Stimulated activated CD8-positive, alpha-beta memory T cell treated with anti-CD3 and anti-CD28 coated beads, Interleukin-15, amount 100 ng/mL, for 1 hour (primary cell): ENCODE measurements around the gene RSKR.
"Not testable (repeated sequence)": the region's sequence is repeated elsewhere in the genome, so short reads cannot be mapped to it uniquely, and the experiment has no call there.

Experiments
- DNase-seq: peaks from one replicate; pipeline ENCODE4 v3.0.0-alpha.2; 2020; ENCODE audit warnings: low read depth

Gene RSKR

DNA sequence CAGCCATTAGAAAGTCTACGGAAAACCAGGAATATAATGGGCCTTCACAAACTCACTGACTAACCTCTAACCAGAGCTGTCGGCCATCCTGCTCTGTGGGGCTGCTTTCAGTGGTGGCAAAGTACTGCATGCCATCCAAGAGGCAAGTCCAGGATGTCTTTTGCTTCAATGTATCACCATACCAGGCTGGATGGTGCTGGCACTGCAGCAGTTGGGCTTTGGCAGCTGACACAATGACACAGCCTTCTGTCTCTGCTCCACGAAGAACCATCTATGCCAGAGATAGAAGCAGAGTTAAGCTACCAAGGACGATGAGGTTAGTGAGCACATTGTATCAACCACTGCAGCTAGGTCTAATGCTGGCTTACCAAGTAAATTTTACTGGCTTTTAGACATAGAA is 9.7 kb upstream of the RSKR start:
- no peak for DNase-seq

- no peak for DNase-seq
Measured at GRCh38 chr17:28622186-28622585, 8.2 kb upstream of the RSKR start.

GRCh38 chr17:28620010-28620409 is 6.0 kb upstream of the RSKR start:
- no peak for DNase-seq

- no peak for DNase-seq
Measured at GRCh38 chr17:28618464-28618863, 4.5 kb upstream of the RSKR start.

DNA sequence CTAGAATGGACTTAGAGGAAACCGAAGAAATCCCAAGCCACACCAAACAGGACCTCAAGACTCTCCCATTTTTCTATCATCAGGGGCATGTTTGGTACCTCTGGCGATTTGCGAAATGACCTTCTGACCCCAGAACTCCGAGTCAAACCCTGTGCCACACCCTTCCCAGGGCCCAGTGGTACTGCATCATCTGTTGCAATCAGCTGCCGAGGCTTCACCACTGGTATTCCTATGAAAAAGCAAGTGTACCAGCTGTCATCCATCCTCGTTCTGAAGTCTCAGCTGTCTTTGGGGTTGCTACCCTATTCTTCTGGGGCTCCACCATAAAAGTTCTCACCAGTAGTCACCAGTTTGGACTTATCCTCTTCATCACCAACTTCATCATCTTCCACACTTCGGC is 2.3 kb upstream of the RSKR start:
- DNase-seq: no peak

DNA sequence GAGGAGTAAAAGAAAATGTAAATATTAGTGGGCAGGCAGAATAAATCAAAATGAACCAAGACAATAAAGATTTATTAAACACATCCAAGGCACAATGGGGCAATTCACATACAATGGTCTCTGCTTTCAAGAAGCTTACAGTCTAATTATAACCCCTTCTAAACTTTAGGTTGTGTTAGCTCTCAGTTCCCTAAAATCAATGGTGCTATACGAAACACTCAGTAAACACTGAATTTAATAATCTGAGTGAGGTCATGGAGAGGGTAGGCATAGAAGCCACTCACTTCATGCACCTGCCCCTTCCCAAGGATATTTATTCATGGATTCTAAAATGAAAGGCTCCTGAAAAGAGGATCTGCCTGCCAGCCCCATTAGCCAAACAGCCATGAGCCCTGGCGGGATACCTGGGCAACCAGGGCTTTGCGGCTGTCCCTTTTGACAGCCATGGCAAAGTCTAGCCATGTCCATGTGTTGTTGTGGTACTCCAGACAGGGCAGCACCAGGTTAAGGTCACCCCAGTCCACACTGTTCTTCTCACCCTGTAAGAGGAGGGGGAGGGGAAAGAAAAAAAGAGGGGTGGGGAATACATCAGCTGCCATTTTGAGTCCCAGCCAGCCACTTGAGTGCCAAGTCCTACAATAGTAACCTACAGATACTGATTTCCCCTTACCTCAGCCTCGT is 1.4 kb upstream of the RSKR start:
- DNase-seq: no peak

DNA sequence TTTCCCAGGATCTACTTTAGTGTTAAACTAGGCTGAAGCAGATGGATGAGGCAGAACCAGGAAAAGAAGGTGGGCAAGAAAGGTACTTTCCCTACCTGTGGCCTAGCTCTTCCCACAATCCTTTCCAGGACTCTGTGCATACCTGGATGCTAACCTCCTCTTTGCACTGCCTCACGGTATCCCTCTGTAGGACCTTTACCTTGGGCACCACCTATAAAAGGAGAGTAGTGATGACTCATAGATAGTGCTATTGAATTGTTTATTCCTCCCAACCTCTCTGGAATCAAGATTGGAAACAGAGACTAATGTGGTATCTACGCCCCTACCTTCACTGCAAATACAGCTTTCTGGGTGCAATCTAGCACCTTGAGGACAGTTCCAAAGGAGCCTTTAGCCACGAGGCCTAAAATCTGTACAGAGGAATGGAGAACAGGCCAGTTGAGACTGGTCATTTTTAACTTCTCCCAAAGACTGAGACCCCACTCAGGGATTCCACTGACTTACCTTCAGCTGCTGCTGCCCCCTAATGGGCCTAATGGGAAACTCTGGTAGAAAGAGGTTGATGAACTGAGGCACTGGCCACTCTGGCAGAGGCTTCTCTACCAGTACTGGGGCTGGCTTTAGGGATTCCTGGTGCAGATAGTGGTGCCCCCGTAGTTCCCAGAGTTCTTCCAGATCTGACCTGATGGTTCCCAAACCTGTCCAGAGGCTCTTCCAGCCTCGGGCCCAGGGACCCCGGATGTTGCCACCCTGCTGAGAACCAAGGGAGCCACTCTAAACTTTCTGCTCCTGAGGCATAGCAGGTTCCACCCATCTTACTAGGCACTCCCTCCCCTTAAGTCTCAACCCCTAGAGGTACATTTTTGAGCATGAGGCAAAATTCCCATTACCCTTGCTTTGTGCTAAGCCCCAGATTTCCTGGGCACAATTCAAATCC is 781 bp downstream of the RSKR start:
- no peak for DNase-seq

- no peak for DNase-seq
Measured at GRCh38 chr17:28612531-28612930, 1.5 kb downstream of the RSKR start.

DNA sequence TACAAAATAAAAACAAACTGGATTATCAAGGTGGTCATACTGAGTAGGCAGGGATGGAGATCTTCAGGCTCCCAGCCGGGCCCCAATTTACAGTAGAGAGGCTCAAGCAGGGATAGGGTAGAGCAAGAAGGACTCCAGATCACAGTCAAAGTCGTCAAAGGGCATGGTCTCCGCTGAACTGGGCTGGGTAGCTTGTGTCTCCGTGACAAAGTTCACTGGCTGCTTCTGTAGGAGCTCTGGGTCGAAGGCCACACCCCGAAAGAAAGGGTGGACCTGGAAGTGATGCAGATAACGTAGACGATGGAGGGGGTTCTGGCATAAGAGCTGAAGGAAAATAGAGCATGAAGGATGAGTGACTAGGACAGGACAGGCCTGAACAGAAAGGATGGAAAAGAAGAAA is 3.6 kb downstream of the RSKR start:
- no peak for DNase-seq

- not testable (repeated sequence) for DNase-seq
Measured at GRCh38 chr17:28604031-28604430, 10.0 kb downstream of the RSKR start.

DNA sequence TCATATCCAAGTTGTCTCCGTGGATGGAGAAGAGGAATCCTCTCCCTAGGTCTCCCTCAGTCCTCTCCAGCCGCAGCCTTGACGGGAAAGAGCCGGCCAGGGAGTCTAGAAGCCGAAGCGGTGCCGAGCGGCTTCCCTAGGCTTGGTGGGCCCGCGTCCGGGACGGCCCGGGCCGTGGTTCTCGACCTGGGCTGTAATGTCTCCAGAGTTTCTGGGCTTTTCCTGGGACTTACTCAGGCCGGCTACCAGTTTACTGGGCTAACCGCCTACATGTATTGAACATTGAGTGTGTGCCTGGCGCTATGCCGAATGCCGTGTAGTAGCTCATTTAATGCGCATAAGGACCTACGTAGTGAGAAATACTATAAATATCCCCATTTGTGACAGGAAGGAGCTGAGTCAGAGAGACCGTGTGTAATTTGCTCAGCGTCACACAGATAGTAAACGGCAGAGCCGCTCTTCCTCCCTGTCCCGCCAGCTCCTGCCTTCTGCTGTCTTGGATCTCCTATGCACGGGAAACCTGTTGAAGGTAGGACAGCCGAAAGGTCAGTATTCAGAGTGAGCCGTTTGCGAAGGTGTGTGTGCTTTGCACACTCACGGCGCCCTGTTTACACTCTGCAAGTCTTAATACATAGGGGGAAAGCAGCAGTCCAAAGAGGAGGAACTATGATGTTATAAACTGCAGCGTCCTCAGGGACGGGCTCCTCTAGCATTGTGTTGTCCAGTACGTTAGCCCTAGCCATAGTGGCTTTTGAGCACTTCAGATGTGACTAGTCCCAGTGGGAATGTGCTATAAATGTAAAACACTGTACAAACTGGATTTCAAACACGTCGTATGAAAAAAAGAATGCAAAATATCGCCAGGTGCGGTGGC is 14.4 kb downstream of the RSKR start:
- peak; percentile 26 for DNase-seq

GRCh38 chr17:28598799-28599310 is 15.1 kb downstream of the RSKR start, which contains the start of gene SPAG5:
TSS of gene SPAG5 (minus strand) at chr17:28599025. CDS start at chr17:28598946, 79 bp downstream.
- peak; percentile 84 for DNase-seq

DNA sequence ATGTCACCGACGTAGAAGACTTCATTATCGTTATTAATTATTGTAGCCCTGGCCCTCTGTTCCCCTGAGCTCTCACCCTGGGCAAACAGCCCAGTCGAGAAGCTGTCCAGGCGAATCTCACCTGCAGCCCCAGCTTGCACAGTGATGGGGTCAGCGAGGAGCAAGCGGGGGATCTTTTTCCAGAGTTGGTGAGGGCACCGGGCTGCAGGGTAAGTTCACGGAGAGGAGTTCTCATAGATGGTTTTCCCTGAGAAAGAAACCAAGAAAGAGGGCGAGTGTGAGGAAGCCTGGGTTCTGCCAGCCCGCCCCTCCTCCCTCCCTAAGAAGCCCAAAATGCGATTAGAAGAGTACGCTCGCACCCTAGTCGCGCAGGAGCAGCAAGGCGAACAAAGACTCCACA is 15.6 kb downstream of the RSKR start:
- no peak for DNase-seq

DNA sequence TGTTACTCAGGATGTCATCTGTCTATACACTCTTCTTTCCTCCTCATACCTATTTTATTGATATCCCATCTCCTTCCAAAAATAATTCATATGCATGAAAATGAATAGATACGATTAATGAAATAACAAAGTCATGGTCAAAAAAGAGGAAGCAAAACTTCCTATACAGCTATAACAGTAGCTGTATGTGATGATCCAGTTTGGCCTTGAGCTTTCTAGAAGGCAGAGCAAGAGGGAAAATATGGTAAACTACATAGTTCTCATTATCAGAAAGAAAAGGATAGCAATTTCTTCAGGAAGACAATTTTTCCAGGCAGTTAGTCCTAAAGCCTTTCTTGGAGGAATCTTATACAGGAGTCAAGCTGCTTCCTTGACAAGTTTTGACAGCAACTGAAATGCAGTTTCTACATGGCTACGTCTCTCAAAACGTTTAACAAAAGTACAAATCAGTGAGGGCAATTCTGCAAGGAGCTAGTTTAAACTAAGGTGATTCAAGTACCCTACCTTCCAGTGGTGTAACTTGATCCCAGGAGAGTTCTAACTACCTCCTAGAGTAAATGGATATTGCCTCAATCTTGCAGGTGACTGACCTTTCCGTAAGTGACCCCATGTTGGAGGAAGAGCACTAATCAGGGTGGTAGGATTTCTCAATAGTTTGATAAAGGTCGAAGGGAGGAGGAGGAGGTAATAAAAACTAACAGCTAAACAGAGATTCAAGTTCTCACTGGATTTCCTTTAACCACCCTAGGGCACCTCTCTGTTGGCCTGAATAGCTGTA is 16.2 kb downstream of the RSKR start:
- DNase-seq: no peak

DNA sequence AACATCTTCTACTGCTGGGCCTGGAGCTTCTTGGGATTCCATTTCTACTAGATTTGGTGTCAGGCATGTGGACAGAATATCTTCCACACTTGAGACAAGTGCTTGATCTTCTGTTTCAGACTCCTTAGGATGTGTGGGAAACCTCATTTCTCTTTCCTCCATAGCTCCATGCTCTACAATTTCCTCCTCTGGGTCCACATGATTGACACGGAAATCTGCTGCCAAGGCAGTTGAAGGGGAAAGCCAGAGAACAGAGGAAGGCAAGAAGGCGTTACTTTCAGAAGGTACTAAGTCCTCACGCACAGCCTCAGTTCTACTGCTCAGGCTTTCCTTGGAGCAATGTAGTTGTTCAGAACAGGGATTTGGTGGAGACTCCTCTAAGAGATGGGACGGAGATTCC is 21.7 kb downstream of the RSKR start:
- no peak for DNase-seq

DNA sequence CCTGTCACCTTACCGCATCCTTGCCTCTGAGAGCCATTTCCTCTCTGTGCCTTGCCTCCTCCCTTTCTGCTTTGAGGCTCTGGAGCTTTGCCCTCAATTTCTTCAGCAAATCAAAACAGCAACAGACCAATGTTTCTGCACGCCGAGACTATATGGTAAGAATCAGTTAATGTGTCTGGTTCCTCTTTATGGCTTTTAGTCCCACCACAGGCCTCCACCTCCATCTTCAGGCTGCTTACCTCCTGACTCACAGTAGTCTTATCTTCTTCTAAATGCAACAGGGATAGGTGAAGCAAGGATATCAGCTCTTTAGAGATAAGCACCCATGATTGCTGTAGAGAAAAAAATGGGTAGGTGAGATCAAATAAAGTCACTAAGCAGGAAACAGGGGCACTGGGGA is 28.1 kb downstream of the RSKR start:
- no peak for DNase-seq

DNA sequence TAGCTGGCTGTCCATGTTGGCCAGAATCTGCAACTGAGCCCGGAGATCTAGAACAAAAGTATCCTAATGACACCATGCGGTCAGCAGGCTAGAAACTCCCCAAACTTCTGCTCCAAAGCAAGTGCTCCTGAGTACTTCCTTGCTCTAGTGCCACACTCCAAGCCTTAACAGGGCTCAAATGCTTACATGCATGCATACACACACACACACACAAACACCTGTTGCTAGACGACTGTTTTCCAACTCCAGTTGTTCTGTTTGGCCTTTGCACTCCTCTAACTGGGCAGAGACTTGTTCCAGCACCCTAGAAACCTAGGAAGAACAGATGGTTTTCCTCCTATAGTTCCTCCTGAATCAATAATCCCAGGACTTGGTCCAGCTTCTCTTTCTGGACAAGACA is 29.6 kb downstream of the RSKR start:
- DNase-seq: no peak

DNA sequence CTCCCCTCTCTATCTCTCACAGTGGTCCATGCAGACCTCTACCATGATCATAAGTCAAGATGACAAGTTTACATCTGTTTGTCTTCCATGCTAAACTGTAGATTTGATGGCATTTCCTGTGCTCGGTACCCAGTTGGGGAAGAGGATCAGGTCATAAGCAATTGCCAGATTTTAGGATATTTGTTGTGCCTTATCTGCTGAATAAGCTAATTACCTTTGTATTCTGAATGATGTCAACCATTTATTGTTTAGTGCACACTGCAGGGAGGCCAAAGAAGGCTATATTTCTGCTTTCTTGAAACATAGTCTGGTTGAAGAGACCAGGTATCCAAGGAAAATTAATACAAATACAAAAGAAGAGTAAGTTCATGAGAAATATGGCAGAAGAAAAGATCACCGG is 31.5 kb downstream of the RSKR start:
- DNase-seq: no peak

DNA sequence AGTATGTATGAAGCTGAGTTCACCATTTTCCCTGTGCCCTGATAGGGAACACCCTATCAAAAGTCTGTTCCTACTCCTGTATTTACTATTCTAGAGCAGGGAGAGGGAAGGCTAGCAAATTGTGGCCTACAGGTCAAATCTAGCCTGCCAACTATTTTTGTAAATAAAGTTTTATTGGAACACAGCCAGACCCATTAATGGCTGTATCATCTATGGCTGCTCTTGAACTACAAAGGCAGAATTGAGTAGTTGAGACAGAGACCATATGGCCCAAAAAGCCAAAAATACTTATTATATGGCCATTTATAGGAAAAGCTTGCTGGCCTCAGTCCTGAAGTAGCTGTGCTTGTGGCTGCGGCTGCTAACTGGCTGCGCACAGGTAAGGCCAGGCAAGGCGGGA is 33.0 kb downstream of the RSKR start:
- DNase-seq: no peak

DNA sequence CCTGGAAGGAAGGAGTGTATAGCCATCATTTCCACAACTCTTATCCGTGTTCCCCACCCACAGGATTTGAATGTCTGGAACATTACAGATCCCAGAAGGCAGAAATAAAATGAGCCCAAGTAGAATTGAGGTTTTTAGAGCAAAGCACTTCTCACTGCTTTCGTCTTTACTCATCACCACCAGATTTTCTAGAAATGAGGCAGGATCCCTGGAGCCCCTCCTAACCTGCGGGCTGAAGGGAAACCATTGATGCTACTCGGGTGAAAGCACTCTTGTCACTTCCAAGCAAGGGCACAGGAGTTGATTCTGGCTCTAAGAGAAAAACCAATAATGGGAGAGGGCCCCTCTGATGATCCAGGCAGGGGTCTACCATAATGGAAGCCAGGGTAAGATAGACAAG is 34.5 kb downstream of the RSKR start:
- DNase-seq: no peak
